Pancreas (tissue), 10 donors: ENCODE results near the gene CPOX. TPM values are rescaled to one million over a fixed set of nuclear protein-coding genes. Genes with fewer than 3 reads are reported as not detected.

Source experiments
- ATAC-seq, 4 donors: fragments of 200-7000 bp; cut with Tn5 transposase; one replicate each; pipeline versions ENCODE4 v1.8.0 to v1.9.1; 2020; ENCODE audit warnings: mild to moderate bottlenecking in 4 of 4, moderate library complexity in 4 of 4
- DNase-seq, 6 donors: peaks; one replicate each; pipeline ENCODE4 v3.0.0-alpha.2; 2020
- FAIRE-seq: peaks from 2 replicates; lab custom pipeline; 2012; peaks lifted over from hg19 to GRCh38; lab: Jason Lieb, UNC
- H3K27ac ChIP-seq, 4 donors: fragments of 200-600 bp; sonication (generic); 1 replicate in 3 of 4; 2 replicates in 1 of 4; pipeline versions ENCODE4 v1.5.0 to v1.8.0; 2020
- H3K27me3 ChIP-seq, 4 donors: fragments of 200-600 bp; one replicate each; pipeline ENCODE4 v1.8.0; 2021
- H3K36me3 ChIP-seq, 3 donors: fragments of 200-600 bp; sonication (generic) in 1 of 3; one replicate each; pipeline versions ENCODE4 v1.5.0 to v1.8.0; 2020 to 2021
- H3K4me1 ChIP-seq, 3 donors: fragments of 200-600 bp; one replicate each; pipeline ENCODE4 v1.8.0; 2021
- H3K4me3 ChIP-seq, 4 donors: fragments of 200-600 bp; sonication (generic) in 2 of 4; one replicate each; pipeline versions ENCODE4 v1.5.0 to v1.8.0; 2020 to 2021
- H3K9me3 ChIP-seq, 4 donors: fragments of 200-600 bp; one replicate each; pipeline ENCODE4 v1.8.0; 2021
- WGBS, 2 donors: extraction: QIAGEN DNeasy Blood & Tissue Kit; methylation state at CpG; one replicate each; pipeline ENCODE4 v1.1.7; 2013; 5-methylcytosine and 5-hydroxymethylcytosine counted together
- intact Hi-C, 3 donors: fragments of 100-400 bp; cut with DNase I; formaldehyde crosslinking; loops; one replicate each; pipeline versions ENCODE4 v1.11.1 to v1.14.2; 2022
- polyA plus RNA-seq, 2 donors: library from polyadenylated mRNA; stranded (reverse); fragments of 200-250 nt; gene quantifications; one replicate each; pipeline ENCODE4 v1.2.3, GENCODE V29; 2013
- total RNA-seq, 6 donors: library from RNA; stranded (reverse); fragmentation: NEBNext Ultra II Directional in 4 of 6; extraction: Animal tissue kit (Norgen Biotek cat#: 25700) in 4 of 6; gene quantifications; one replicate each; pipeline versions ENCODE4 v1.2.1 to v1.2.4, GENCODE V29; 2021 to 2023
- TF ChIP-seq, protein P1 (sequence below), 4 donors: fragments of 200-600 bp; sonication (generic) in 3 of 4; IDR thresholded peaks; one replicate each; pipeline versions ENCODE4 v1.5.0 to v1.8.0; 2021; ENCODE audit warnings: antibody characterized with exemption in 4 of 4
- donor health status: healthy with polysubstance abuse.
- donor health status: DM: no; HTN: no; CAD: no; lungs with moderate emphysema.
- donor health status: DM: no; HTN: no; CAD: no.
- donor health status: control.
- donor health status: control.
- donor health status: Bipolar disorder and iron deficiency.
- donor health status: DM: yes; HTN: yes; CAD: no.
- donor health status: DM: no; HTN: no; CAD: no.
- donor health status: DM: no; HTN: no; CAD: no.
- donor health status: DM: yes; HTN: yes; CAD: no.

The CPOX gene
- total and polyA plus RNA-seq, 8 donors, result 4.1 to 9.8 (median 5.9) TPM

DNA sequence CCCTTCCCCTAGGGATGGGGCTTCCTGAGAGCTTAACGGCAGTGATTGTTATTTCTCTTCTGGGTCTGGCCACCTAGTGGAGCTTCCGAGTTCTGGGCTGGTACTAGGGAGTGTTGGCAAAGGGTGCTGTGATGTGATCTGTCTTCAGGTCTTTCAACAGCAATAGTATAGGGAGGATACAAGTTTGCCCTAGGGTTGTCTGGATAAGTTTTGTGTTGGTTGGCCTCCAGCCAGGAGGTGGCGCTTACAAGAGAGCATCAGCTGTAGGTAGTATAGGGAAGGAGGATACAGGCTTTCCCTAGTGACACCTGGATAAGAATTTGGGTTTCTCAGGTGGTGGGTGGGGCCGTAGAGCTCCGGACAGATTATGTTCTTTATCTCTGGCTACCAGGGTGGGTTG is 19.2 kb upstream of the CPOX start:
- WGBS, 2 donors, result 67 to 80% methylated on average over 5 of the region's 5 CpGs
- ATAC-seq (peak in 1 of 4 donors; percentile 12), DNase-seq (peak in 1 of 6 donors; percentile 32), FAIRE-seq (no peak)
- Histone ChIP-seq H3K4me3 (no peak overlapping the region), H3K36me3 (no peaks in the 10 kb centered on the region), H3K4me1 (no peaks in the 10 kb centered on the region), H3K27me3 (no peaks in the 10 kb centered on the region), H3K9me3 (no peaks in the 10 kb centered on the region), H3K27ac (no peak overlapping the region)
- TF ChIP-seq, protein P1, sequence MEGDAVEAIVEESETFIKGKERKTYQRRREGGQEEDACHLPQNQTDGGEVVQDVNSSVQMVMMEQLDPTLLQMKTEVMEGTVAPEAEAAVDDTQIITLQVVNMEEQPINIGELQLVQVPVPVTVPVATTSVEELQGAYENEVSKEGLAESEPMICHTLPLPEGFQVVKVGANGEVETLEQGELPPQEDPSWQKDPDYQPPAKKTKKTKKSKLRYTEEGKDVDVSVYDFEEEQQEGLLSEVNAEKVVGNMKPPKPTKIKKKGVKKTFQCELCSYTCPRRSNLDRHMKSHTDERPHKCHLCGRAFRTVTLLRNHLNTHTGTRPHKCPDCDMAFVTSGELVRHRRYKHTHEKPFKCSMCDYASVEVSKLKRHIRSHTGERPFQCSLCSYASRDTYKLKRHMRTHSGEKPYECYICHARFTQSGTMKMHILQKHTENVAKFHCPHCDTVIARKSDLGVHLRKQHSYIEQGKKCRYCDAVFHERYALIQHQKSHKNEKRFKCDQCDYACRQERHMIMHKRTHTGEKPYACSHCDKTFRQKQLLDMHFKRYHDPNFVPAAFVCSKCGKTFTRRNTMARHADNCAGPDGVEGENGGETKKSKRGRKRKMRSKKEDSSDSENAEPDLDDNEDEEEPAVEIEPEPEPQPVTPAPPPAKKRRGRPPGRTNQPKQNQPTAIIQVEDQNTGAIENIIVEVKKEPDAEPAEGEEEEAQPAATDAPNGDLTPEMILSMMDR (IDR thresholded peaks at IDR 0.05), result no peak
- intact Hi-C loops, result no loop called here

DNA sequence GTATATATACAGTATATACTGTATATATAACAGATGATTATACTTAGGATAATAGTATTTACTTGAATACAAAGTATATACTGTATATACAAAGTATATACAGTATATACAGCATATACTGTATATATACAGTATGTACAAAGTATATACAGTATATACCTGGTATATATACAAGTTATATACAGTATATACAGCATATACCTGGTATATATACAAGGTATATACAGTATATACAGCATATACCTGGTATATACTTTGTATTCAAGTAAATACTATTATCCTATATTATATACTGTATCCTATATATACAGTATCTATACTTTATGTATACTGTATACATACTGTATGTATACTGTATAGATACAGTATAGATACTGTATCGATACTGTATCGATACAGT is 14.6 kb upstream of the CPOX start:
- intact Hi-C loops, result no loop called here
- DNase-seq (no peak), FAIRE-seq (no peak), ATAC-seq (no peak)
- Histone ChIP-seq H3K27ac (no peak overlapping the region), H3K36me3 (no peaks in the 10 kb centered on the region), H3K4me3 (no peak overlapping the region), H3K27me3 (no peaks in the 10 kb centered on the region), H3K9me3 (no peaks in the 10 kb centered on the region), H3K4me1 (no peaks in the 10 kb centered on the region)
- TF ChIP-seq, protein P1 (IDR thresholded peaks at IDR 0.05), result no peak
- 66 to 95% methylated on average over 2 of the region's 2 CpGs for WGBS, 2 donors

DNA sequence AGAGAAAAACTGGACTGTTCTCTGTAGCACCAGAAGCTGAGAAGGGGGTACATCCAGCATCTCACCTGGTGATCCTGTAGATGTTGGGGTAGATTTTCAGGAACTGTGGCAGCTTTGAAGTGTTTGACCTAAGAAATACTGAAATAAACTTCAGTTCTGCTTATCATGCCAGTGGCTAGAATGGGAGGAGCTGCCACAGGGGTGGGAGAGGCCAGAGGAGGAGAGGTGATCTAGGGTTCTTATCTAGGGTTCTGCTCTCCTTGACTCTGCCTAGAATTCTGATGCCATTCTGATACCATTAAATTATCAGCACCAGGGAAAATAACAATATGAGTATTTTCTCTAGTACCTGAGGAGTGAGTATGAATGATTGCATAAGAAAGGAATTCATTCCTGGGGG is 10.2 kb upstream of the CPOX start:
- no peak for DNase-seq
- Histone ChIP-seq H3K4me3 (no peak overlapping the region), H3K36me3 (no peaks in the 10 kb centered on the region), H3K9me3 (no peaks in the 10 kb centered on the region), H3K27ac (no peak overlapping the region), H3K27me3 (no peaks in the 10 kb centered on the region), H3K4me1 (no peaks in the 10 kb centered on the region)
- no peak for ATAC-seq
- TF ChIP-seq, protein P1 (IDR thresholded peaks at IDR 0.05), result no peak
- no peak for FAIRE-seq
- intact Hi-C loops, result loop anchor here in 2 of 3 donors (5.0 kb wide), 2 partner anchors 204 to 209 kb away; no protein-coding TSS in a partner anchor

DNA sequence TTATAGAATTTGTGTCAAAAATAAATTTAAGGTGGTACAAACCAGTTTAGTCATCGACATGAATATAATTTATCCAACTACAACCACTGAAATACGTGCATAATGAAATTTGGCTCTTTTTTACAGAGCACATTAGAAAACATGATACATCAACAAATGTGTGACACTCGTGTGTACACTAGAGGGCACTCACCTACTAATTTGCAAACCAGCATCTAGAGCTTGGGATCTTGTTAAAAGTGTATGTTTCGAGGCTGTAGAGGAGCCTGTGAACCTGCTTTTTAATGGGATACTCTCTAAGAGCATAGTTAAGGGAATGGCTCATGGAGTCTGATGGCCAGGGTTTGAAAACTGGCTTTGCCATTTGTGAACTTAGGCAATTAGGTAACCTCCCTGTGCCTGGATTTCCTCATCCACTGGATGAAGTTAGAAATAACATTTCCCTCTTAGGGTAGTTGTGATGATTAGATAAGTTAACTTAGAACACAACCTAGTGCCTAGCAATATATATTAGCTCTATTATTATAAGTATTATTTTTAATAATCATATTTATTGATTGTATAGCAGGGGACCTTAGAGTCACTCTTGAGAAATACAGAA is 8.8 kb upstream of the CPOX start:
- no peaks in the 10 kb centered on the region for H3K9me3 ChIP-seq
- no peak overlapping the region for H3K4me3 ChIP-seq
- H3K27me3 ChIP-seq, result no peaks in the 10 kb centered on the region
- TF ChIP-seq, protein P1 (IDR thresholded peaks at IDR 0.05), result peak in 3 of 4 donors; percentile 39 to 63 (median 56)
- DNase-seq (peak in 2 of 6 donors; percentile 13 to 49), FAIRE-seq (peak; percentile 20), ATAC-seq (peak; percentile 60 to 95 (median 94))
- WGBS, 2 donors, result 3 to 5% methylated on average over 4 of the region's 4 CpGs
- intact Hi-C loops, result loop anchor here in 2 of 3 donors (5.0 kb wide), 2 partner anchors 205 to 210 kb away; no protein-coding TSS in a partner anchor
- no peaks in the 10 kb centered on the region for H3K4me1 ChIP-seq
- no peak overlapping the region for H3K27ac ChIP-seq
- H3K36me3 ChIP-seq, result no peaks in the 10 kb centered on the region

DNA sequence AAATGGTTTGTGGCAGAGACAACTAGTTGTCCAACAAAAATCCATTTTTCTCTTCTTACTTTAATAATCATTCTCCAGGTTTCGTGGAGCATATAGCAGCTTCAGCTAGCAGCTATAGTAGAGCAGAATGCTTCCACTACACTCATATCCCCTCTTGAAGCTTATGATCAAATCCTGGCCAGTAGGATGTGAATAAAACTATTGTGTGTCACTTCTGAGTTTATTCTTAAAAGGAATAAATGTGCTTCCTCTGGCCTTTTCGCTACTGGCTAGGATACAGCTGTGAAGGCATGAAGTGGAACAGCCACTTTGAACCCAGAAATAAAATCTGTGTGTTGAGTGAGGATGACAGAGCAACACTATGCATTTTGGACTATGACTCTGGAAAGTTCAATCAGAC is 7.8 kb upstream of the CPOX start:
- no peaks in the 10 kb centered on the region for H3K9me3 ChIP-seq
- H3K27me3 ChIP-seq, result no peaks in the 10 kb centered on the region
- H3K36me3 ChIP-seq, result no peaks in the 10 kb centered on the region
- intact Hi-C loops, result loop anchor here in 2 of 3 donors (5.0 kb wide), 2 partner anchors 206 to 211 kb away; no protein-coding TSS in a partner anchor
- 42 to 43% methylated on average over 2 of the region's 2 CpGs for WGBS, 2 donors
- TF ChIP-seq, protein P1 (IDR thresholded peaks at IDR 0.05), result no peak
- no peak for DNase-seq
- ATAC-seq, result no peak
- FAIRE-seq, result no peak
- H3K4me1 ChIP-seq, result no peaks in the 10 kb centered on the region
- no peak overlapping the region for H3K27ac ChIP-seq
- H3K4me3 ChIP-seq, result no peak overlapping the region
